HG03039 (cell line): ENCODE data around the gene SIAH2.
"Not testable (repeated sequence)": the region's sequence is repeated elsewhere in the genome, so short reads cannot be mapped to it uniquely, and the experiment has no call there.

ENCODE experiments used
- ATAC-seq: cut with Tn5 transposase; IDR thresholded peaks from one replicate; pipeline ENCODE4 v1.9.1; 2021; ENCODE audit warnings: mild to moderate bottlenecking, moderate library complexity; ENCODE audit not compliant: unreplicated experiment

SIAH2 gene, protein sequence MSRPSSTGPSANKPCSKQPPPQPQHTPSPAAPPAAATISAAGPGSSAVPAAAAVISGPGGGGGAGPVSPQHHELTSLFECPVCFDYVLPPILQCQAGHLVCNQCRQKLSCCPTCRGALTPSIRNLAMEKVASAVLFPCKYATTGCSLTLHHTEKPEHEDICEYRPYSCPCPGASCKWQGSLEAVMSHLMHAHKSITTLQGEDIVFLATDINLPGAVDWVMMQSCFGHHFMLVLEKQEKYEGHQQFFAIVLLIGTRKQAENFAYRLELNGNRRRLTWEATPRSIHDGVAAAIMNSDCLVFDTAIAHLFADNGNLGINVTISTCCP

DNA sequence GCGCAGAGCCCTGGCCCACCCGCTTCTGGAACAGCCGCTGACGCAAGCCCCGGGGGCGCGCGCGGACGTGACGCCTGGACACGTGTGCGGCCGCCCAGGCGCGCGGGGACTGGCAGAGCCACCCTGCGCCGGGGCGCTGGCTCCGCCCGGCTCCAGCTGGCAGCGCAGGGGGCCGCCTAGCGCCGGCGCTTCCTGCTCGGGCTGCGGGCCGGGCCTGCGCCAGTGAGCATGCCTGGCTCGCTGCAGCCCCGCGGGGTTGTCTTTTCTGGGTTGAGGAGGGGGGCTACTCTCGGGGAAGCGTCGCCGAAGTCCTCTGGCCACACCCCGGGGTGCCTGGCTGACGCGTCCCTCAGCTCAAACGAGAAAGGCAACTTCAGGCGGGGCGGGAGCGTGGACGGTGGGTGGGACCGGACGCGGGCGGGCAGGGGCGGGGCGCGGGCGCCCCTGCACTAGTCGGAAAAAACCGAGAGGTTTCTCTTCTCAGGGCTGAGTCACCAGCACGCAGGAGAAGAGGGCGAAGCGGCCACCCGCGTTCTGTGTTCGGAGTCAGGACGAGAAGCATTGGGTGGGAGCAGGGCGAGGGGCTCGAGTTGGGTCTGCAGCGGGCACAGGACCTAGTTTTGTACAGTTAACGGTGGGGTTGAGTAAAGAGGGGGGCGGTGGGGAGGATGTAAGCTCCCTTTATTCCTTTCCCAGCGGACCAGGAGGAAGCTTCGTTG lies at the start of gene SIAH2:
Gene SIAH2 (minus strand): TSS at position 48 of the 719 bp plus-strand sequence. CDS start 320 bp downstream, outside the sequence.
- ATAC-seq = peak; percentile 55

DNA sequence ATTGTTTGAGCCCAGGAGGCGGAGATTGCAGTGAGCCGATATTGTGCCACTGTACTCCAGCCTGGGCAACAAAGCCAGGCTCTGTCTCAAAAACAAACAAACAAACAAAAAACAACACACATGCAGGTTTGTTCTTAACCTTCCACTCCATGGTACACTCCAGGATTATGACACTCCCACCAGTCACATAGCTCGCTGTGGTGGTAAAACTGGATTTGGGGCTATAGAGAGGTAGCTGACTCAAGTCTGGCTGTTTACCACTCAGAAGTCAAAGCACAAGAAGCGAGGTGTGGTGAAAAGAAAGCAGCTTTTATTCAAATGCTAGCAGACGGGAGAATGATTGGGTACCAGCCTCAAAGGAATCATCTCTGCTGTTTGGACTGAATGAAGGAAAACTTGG lies 49.0 kb upstream of the SIAH2 start:
- no peak for ATAC-seq

DNA sequence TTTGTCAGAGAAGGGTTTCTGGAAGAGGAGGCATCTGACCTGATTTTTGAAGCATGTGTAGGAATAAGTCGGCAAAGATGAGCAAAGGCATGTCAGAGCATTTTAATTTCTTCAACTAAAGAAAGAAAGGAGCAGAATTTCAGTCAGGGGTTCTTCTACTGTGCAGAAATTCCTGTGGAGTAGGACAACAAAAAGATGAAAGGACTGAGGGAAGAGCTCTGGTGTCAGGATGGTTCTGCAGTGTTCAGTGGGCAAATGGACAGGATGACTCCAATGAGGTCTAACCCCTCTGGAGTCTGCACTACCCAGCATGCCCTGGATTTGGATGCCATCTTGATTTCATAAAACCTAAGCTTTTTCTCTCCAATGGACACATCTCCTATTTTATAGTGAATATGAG lies 47.7 kb upstream of the SIAH2 start:
- no peak for ATAC-seq

DNA sequence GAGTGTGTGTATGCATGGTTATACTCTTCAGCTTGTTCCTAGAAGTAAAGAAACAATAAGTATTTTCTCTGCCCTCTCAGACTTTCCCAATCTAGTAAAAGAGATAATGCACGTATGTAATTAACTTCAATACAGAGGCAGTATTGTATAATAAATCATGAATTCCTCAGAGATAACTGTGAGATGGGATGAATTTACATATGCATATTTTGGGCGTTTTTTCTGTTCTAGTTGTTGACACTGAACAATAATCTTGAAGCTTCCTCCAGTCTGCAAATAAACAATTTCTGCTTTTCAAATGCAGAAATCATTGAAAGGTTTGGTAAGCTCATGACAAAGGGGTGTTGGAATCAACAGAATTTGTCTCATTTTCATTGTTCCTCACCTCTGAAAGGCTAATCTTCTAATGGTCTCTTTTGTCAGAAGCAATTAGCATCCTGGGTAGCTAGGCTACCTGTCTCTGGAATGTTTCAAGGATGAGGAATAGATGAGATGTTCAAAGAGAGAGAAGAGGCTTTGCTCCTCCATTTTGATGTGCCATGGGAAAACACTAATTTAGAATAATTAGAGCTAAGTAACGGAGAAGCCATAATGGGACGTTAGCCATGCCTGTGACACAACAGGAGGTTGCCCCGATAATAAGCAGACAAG lies 43.3 kb upstream of the SIAH2 start:
- no peak for ATAC-seq

DNA sequence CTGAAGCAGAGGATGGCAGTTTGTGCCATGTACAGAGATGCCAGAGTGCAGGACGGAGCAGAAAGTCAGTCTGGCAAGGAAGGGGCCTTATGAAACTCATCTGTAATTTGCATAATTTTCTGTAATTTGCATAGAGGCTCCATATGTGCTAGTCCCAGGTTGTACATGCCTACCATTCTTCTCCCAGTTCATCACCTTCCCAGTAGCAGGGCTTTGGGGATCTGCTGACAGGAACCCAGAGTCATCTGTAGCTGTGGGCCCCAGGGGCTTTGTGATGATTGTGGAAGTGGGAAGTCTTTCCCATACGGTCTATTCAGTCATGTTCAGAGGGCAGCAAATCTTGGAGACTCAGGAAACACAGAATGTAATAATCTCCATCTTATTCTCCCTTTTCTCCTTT lies 42.4 kb upstream of the SIAH2 start:
- no peak for ATAC-seq

DNA sequence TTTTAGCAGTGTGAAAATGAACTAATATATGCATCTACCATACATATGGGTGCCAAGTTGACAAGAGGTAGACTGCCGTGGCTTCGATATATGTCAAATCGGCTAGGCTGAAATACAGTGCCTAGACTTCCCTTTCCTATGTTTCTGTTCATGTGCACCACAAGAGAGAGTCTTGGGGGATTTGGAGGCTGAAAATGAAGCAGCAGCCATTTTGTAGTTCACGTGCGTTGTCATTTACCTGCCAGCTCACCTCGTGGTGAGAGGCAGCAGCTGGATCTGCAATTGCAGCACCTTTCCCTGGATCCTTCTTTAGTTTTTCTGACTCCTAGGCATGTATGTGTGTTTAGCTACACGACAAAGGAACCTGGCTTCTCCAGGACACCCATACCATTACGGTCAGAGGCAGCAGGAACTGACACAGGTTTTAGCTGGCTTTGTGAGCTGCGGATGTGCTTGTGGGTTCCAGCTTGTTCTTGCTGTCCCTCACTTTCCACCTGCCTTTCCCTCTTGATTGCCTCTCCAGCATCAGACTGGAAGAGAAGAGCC lies 40.5 kb upstream of the SIAH2 start:
- ATAC-seq = no peak

DNA sequence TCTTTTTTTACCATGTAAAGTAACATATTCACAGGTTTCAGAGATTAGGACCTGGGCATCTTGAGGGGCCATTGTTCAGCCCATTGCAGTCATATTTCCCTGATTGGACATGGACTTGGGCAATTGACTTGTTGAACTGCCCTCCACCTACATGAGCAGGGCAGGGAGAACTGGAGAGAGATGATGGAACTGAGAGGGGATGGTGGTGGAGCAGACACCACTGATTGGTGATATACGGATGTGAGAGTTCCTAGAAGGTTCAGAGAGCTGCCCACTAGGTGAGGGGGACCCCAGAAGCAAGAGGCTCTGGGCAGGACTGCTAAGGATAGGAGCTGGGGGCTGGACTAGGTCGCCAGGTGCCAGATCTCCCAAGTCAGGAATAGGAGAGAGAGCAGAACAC lies 37.8 kb upstream of the SIAH2 start:
- ATAC-seq = no peak

DNA sequence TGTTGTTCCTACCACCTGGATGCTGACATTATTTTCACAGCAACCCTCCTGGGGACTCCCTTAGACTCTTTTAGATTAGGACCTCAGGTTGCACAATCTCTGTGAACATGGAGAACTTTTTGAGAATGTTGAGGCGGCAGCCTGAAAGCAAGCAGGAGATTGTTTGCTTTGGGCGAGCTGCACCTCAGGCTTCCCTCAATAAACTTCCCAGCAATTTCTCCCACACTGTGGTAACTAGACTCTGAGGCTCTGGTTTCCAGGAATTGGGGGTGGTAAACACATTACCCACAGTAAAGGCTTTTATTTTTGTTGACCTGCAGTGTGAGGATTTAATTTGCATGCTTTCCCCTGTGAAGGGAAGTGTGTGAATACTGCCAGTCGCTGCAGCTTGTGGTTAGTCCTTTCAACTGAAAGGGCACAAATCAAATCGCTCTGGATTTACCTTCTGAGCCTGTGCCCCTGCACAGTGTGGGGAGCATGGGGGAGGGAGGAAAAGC lies 35.2 kb upstream of the SIAH2 start:
- no peak for ATAC-seq

DNA sequence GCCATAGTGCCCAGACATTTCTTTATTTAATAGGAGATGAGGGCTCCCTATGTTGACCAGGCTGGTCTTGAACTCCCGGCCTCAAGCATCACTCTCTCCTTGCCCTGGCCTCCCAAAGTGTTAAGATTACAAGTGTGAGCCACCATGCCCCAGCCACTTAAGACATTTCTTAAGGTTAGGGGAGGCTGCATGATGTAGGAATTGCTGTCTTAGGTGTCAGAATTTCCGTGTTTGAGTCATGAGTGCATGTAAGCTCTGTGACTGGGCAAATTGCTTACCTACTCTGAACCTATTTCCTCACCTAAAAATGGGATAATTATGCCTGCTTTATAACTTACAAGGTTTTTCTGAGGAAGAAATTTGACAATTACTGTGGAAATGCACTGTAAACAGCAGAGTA lies 34.2 kb upstream of the SIAH2 start:
- ATAC-seq = no peak

DNA sequence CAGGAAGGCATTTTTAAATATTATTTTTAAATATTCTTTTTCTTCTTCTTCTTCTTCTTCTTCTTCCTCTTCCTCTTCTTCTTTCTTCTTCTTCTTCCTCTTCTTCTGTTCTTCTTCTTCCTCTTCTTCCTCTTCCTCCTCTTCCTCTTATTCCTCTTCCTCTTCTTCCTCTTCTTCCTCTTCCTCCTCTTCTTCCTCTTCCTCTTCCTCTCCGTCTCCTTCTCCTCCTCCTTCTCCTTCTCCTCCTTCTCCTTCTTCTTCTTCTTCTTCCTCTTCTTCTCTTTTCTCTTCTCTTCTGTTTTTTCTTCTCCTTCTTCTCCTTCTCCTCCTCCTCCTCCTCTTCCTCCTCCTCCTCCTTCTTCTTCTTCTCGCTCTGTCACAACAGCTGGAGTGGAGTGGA lies 33.6 kb upstream of the SIAH2 start:
- not testable (repeated sequence) for ATAC-seq

DNA sequence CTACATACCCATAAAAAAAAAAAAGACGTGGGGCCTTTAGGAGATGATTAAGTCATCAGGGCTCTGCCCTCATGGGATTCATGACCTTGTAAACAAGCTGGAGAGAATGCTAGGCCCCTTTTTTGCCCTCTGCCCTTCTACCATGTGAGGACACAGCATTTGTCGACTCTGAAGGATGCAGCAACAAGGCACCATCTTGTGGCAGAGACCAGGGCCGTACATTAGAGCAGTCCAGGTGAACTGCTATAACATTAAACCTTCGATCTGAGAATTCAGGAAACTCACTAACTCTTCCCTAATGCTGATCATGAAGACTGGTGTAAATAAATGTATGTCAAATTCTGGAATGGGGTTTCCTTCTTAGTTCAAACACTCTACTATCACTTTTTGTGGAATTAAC lies 30.7 kb upstream of the SIAH2 start:
- no peak for ATAC-seq

DNA sequence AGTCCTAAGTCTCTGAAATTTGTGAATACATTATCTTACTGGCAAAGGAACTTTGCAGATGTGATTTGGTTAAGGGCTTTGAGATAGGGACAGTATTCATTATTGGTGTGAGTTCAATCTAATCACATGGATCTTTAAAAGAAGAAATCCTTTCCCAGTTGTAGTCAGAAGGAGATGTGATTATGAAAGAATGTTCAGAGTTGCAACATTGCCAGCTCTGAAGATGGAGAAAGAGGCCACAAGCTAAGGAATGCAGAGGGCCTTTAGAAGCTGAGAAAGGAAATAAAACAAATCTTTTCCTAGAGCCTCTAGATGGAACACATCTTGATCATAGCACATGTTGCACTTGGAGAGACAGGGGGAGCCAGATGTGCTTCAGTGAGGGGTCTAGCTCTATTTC lies 27.7 kb upstream of the SIAH2 start:
- no peak for ATAC-seq

DNA sequence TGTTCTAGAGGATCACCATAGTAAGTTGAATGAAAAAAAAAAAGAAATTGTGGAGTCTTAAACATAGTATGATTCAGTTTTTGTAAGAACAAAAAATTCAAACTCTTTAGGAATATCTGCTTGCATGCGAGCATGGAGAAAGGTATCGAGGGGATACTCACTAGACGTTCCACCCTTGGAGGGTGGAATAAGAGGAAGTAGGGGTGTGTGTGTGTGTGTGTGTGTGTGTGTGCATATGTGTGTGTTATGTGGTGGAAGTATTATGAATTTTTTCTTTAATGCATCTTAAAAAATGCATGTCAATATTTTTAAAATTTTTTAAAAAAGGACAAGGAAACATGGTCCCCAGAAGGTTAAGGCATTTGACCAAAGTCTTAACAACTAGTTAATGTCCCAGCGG lies 26.5 kb upstream of the SIAH2 start:
- ATAC-seq = no peak

DNA sequence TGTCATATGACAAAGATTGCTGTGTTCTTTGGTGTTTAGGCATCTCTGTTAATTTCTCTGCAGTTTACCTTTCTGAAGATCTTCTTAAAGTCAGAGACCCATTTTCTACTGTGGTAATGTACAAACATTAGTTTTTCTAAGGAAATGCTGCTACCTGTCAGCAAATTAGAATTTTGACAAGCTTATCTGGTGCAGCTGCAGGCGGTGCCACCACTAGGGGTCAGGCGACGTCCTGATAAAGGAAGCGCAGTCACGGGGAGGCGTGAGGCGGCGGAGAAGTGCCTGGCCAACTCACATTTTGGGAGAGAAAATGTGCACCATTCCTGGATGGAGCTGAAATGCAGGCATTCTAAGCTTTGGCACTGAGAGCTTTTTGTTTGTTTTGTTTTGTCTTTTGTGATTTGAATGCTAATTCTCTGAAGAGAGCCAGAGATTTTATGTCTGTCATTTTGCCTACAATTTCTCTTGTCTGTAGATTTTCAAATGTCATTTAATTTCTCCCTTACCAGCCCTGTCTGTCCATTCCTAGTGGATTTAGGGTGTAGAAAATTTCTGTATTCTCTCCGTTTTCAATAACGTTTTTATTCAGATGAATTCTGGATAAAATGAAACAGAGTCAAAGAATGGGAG lies 24.9 kb upstream of the SIAH2 start:
- peak; percentile 51 for ATAC-seq

DNA sequence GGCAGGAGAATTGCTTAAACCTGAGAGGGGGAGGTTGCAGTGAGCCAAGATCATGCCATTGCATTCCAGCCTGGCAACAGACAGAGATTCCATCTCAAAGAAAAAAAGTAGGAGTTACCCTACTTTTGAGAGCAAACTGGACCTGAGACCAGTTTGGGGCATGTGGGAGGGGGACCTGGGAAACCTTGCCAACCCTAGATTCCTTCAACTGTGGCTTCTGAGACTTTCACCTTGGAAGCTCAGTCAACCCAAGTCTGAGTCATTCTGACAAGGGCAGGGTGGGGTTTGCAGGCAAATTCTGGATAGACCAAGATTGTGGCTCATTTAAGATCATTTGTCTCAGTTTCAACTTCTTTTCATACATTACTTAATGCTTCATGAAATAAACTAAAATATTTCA lies 23.8 kb upstream of the SIAH2 start:
- ATAC-seq = no peak

DNA sequence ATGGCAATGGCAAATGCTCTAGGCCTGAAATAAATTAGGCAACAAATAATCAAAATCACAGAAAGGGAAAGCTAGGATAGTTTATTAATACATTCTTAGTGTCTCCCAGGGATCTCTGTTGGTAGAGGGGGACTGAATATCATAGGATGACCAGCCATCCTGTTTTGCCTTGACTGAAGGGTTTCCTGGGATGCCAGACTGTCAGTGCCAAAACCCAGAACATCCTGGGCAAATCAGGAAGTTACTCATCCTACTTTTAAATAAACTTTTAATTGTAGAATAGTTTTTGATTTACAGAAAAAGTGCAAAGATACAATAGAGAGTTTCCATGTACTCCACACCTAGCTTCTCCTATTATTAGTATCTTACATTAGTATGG lies 21.8 kb upstream of the SIAH2 start:
- ATAC-seq = no peak

DNA sequence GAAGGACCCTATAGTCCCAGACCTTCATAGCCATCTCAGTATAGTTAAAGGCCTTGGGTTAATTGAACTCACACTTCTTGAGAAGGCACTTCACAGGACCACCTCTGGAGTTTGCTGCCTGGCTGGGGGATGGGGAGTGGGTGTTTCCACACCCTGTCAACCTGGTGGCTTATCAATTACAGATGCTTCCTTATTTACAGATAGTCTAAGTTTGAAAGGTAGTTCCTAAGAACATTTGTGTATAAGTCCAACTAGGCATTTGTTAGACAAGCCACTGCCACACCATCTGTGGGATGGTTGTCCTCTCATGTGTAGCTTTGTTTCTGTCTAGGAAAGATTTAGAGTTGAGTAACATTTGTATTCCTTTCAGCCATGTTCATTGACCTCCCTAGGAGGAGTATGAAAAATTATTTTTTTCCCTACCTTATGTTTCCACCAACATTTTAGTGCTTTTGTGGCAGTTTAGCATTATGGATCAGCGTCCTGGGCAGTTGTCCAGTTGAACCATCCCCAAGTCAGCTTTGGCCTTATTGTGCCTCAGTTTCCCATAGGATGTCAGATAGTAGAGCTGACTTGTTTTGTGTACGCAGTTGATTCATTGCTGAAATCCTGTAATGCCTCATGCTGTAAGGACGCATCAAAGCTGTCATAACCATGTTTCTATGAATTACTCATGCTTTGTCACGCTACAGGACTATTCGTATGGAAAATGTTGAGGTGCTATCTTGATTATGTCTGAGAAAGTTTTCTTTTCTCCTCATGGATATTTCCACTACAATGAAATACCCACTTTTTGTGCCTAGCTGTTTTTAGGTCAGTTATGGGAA lies 21.2 kb upstream of the SIAH2 start:
- peak; percentile 72 for ATAC-seq

DNA sequence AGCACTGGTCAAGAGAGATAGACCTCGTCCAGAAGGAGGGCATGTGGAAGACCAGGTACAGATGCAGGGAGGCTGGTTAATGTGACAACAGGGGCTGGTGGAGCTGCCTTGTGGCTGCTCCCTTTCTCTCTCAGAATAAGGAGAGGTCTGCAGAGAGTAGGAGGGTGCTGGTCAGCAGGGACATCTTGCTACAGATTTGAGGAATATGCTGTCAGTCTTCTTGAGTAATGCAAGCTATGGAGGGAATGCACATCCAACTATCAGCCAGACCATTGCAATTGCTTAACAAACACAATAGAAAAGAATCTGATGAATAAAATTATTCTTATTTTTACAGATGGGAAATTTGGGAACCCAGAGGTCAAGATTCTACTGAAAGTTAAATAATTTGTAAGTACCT lies 20.3 kb upstream of the SIAH2 start:
- no peak for ATAC-seq

DNA sequence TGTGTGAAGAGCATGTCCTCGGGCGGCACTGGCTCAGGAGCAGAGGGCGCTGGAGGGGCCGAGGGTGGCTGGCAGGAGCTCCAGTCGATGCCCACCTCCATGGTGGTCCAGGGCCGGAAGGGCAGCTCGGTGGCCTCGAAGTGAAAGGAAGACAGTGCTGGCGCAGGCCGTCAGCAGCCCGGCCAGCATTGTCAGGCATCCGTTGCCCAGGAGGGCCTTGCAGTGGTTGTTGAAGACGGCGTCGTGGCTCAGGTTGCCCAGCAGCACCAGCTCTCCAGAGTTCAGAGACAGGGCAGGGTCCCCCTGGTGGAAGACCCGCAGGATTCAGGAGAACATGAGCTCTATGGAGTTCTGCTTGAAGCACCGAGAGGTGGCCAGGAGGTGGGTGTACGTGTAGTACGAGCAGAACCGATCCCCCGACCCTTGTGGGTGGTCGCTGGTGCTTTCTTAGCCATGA lies 16.5 kb upstream of the SIAH2 start:
- no peak for ATAC-seq

DNA sequence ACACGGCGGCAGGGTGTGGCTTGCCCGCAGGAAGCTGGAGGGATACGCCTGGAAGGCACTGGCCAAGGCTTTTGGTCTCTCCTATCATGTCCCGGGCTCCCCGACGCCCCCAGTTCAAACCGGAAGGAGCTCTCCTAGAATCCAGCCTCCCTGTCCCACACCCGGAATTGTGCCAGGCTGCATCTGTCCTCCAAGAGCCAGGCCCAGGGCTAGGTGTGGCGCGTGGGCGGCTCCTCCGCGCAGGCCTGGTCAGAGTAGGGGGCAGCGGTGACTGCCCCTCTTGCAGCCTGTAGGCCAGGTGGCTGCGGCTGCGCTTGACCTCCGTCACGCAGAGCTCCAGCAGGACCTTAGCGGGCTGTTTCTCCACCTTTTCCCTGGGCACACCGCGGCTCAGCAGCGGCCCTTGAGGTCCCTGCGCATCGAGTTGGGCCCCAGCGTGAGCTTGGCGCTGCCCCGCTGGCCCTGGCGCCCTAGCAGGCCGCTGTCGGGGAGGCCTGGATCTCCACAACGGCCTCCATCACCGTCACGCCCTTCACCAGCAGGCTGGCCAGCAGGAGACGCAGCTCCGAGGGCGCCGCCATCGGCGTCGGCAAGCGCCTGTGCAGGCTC lies 15.9 kb upstream of the SIAH2 start:
- no peak for ATAC-seq
